Right atrium auricular region (tissue), 2 donors: ENCODE results near the gene XBP1. TPM values are rescaled to one million over a fixed set of nuclear protein-coding genes. Genes with fewer than 3 reads are reported as not detected.

ENCODE experiments used
- DNase-seq: peaks from one replicate; pipeline ENCODE4 v3.0.0-alpha.2; 2019; ENCODE audit warnings: low spot score
- H3K27ac ChIP-seq, 2 donors: fragments of 200-600 bp; sonication (generic); 1 replicate in 1 of 2; 2 replicates in 1 of 2; pipeline ENCODE4 v1.5.1; 2016 to 2019
- H3K27me3 ChIP-seq, 2 donors: fragments of 200-600 bp; sonication (generic); one replicate each; pipeline versions ENCODE4 v1.5.1 to v1.6.0; 2017 to 2019
- H3K36me3 ChIP-seq: fragments of 200-600 bp; sonication (generic); one replicate; pipeline ENCODE4 v1.5.1; 2016
- H3K4me1 ChIP-seq, 2 donors: fragments of 200-600 bp; sonication (generic); one replicate each; pipeline versions ENCODE4 v1.5.1 to v1.6.0; 2017 to 2019
- H3K4me3 ChIP-seq, 2 donors: fragments of 200-600 bp; sonication (generic); 1 replicate in 1 of 2; 2 replicates in 1 of 2; pipeline ENCODE4 v1.5.1; 2017 to 2019; ENCODE audit warnings: mild to moderate bottlenecking in 1 of 2, moderate library complexity in 1 of 2
- H3K9me3 ChIP-seq, 2 donors: fragments of 200-600 bp; sonication (generic); one replicate each; pipeline ENCODE4 v1.5.1; 2019
- total RNA-seq, 2 donors: library from RNA; depleted of rRNA; stranded (reverse); fragments of >200 nt; gene quantifications; one replicate each; pipeline ENCODE4 v1.1.0, GENCODE V29; 2016
- TF ChIP-seq, protein P1 (sequence below), 2 donors: fragments of 200-600 bp; sonication (generic); IDR thresholded peaks; one replicate each; pipeline ENCODE4 v1.5.1; 2019; ENCODE audit warnings: antibody characterized with exemption in 2 of 2

The XBP1 gene
- total RNA-seq, 2 donors from 2014 or later: 104 to 160 TPM

DNA sequence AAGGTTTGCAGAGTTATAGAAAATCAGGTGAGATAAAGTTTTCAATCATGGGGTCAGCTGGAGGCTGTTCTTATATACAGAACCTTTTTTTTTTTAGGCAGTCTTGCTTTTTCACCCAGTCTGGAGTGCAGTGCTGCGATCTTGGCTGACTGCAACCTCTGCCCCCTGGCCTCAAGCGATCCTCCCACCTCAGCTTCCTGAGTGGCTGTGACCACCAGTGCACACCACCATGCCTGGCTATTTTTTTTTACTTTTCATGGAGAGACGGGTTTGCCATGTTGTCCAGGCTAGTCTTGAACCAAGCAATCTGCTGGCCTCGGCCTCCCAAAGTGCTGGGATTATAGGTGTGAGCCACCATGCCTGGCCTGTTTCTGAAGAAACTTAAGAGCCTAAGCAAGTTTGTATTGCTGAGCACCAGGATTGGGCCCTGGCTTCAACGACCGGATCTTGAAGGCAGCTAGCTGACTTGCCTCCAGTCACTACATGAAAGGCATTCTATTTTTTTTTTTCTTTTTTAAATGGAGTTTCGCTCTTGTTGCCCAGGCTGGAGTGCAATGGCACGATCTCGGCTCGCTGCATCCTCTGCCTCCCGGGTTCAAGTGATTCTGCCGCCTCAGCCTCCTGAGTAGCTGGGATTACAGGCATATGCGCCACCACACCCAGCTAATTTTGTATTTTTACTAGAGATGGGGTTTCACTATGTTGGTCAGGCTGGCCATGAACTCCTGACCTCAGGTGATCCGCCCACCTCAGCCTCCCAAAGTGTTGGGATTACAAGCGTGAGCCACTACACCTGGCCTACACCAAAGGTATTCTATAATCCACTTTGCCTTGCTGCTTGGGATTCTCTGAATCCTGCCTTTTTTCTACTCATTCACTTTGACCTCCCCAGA, 7.6 kb downstream of the XBP1 start:
- H3K4me3 ChIP-seq: no peak overlapping the region
- DNase-seq: no peak
- TF ChIP-seq, protein P1, sequence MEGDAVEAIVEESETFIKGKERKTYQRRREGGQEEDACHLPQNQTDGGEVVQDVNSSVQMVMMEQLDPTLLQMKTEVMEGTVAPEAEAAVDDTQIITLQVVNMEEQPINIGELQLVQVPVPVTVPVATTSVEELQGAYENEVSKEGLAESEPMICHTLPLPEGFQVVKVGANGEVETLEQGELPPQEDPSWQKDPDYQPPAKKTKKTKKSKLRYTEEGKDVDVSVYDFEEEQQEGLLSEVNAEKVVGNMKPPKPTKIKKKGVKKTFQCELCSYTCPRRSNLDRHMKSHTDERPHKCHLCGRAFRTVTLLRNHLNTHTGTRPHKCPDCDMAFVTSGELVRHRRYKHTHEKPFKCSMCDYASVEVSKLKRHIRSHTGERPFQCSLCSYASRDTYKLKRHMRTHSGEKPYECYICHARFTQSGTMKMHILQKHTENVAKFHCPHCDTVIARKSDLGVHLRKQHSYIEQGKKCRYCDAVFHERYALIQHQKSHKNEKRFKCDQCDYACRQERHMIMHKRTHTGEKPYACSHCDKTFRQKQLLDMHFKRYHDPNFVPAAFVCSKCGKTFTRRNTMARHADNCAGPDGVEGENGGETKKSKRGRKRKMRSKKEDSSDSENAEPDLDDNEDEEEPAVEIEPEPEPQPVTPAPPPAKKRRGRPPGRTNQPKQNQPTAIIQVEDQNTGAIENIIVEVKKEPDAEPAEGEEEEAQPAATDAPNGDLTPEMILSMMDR (IDR thresholded peaks at IDR 0.05): no peak
- no peak overlapping the region for H3K27ac ChIP-seq
- H3K36me3 ChIP-seq: peaks cover 52% of the 10 kb centered on the region
- peaks cover 0 to 25% of the 10 kb centered on the region in 2 donors for H3K4me1 ChIP-seq
- no peaks in the 10 kb centered on the region for H3K9me3 ChIP-seq
- no peaks in the 10 kb centered on the region for H3K27me3 ChIP-seq

DNA sequence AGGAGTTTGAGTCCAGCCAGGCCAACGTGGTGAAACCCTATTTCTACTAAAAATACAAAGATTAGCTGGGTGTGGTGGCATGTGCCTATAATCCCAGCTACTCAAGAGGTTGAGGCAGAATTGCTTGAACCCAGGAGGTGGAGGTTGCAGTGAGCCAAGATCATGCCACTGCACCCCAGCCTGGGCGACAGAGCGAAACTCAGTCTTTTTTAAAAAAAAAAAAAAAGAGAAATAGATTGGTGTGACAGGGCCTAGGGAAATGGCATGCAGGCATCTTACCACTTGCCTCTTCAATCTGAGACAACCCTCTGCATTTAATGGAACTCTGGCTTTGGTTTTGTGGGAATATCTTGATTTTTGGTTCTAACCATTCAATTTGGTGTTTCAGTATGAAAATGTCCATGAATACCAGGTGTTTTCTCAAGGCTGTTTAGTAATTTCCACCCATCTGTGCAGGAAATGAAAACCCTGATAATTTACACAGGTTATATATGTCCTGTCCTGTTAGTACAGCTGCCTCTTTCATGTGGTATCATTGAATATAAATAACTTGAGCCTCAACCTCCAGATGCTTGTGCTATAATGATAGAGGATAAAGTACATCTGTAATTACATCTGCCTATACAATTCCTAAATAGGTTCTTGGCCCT, 8.4 kb downstream of the XBP1 start:
- Histone ChIP-seq H3K27me3 (no peaks in the 10 kb centered on the region), H3K9me3 (no peaks in the 10 kb centered on the region), H3K4me3 (no peak overlapping the region), H3K36me3 (peaks cover 52% of the 10 kb centered on the region), H3K27ac (no peak overlapping the region), H3K4me1 (peaks cover 0 to 17% of the 10 kb centered on the region in 2 donors)
- DNase-seq: no peak
- TF ChIP-seq, protein P1 (IDR thresholded peaks at IDR 0.05): no peak

DNA sequence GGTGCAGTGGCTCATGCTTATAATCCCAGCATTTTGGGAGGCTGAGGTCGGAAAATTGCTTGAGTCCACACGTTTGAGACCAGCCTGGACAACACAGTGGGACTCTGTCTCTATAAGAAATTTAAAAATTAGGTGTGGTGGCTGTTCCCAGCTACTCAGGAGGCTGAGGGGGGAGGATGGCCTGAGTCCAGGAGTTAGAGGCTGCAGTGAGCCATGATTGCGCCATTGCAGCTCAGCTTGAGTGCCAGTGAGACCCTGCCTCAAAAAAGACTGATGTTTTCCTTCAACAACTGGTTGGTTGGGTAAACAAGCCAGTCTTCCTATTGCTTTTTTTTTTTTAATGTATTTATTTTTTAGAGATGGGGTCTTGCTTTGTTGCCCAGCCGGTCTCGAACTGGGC, 9.2 kb downstream of the XBP1 start:
- Histone ChIP-seq H3K36me3 (peaks cover 52% of the 10 kb centered on the region), H3K27me3 (no peaks in the 10 kb centered on the region), H3K4me1 (peaks cover 0 to 9% of the 10 kb centered on the region in 2 donors), H3K9me3 (no peaks in the 10 kb centered on the region), H3K4me3 (no peak overlapping the region), H3K27ac (no peak overlapping the region)
- TF ChIP-seq, protein P1 (IDR thresholded peaks at IDR 0.05): no peak
- no peak for DNase-seq

DNA sequence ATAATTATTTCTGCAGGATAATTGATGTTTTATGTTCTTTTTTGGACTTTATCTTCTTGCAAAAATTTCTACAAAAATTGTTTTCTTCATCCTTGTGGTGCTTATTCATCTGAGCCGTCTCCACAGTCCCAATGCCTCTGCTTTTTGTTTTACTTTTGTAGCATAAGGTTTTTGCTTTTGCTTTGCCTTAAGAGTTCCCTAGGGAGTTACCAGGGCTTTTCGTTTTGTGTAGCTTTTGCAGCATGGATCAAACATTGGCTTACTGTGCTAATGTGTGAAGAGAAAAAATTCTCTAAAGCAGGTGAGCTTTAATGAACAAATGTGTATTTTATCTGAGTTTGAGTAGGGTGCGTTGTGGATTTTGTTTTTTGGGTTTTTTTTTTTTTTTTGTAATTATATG, 11.8 kb downstream of the XBP1 start:
- TF ChIP-seq, protein P1 (IDR thresholded peaks at IDR 0.05): no peak

DNA sequence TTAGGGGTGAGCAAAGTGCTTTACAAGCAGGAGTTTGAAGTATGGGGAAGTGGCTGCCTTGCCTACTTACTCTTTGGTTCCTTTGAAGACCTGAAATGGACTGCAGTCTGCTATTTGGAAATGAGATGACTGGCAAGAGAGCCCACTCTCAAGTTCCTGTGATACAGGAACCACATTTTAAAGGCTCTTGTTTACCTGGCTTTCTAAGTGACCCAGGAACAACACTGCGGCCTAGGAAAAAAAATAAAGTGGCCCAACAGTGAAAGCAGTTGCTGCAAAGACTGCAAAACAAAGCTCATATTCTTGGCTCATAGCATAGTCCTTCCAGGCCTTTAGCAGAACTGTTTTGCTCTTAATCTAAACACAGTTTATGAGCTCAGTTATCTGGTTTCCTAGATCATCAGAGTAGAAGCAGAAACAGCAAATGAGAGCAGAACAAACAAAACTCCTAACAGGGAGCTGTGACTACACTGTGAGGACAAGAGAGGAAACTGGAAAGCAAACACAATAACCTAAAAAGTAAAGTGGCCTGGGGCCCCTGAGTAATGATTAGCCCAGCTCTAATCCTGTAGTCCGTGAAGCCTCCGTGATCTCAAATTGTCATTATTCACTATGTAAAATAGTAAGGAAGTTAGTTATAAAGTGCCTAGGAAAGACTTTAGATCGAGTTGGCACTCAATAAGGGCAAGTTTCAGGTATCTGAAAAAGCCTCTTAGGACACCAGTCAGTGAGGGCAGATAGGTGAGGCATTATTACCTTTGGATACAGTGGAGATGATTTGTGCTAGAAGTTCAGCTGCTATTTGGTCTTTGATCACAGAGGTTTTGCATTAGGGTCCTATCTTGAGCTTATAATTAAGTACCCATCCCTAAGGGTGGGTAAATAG, 16.3 kb downstream of the XBP1 start:
- Histone ChIP-seq H3K9me3 (no peaks in the 10 kb centered on the region), H3K27ac (no peak overlapping the region), H3K4me3 (no peak overlapping the region), H3K4me1 (no peaks in the 10 kb centered on the region), H3K36me3 (peaks cover 68% of the 10 kb centered on the region), H3K27me3 (no peaks in the 10 kb centered on the region)
- TF ChIP-seq, protein P1 (IDR thresholded peaks at IDR 0.05): no peak
- DNase-seq: no peak

More for the DNA sequence above, 11.8 kb downstream of the XBP1 start:
- Histone ChIP-seq H3K27me3 (no peaks in the 10 kb centered on the region), H3K36me3 (peaks cover 52% of the 10 kb centered on the region), H3K4me1 (no peaks in the 10 kb centered on the region), H3K4me3 (no peak overlapping the region), H3K9me3 (no peaks in the 10 kb centered on the region), H3K27ac (no peak overlapping the region)
- no peak for DNase-seq
